ENCODE data around the gene MPZL3. TPM values are rescaled to one million over a fixed set of nuclear protein-coding genes. Genes with fewer than 3 reads are reported as not detected.

Gene MPZL3
- polyA plus RNA-seq, 3 donors from 2014 or later = 4.2 to 5.2 (median 4.8) TPM

DNA sequence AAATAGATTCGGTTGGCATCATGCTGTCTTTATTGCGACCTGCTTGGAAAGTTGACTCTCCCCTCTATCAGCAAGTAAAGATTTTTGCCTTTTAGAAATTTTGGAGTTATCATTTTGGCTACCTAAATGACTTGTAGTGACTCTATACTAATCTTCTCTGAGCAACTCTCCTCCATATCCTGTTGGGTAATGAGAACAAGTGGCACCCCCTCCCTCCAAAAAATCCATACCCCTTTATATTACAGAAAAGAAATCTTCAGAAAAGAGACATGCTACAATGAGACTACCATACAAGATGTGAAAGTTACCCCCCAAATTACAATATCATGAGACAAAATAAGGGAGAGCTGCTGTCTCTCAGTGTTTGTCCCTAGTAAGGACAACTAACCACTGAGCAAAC lies 28.6 kb downstream of the MPZL3 start:
- H3K4me3 Mint-ChIP-seq = peak overlapping the region; percentile 9 to 58 (median 43)
- H3K27ac Mint-ChIP-seq = peak overlapping the region in 1 of 6 donors; percentile 70
- H3K4me1 Mint-ChIP-seq = peaks cover 25 to 29% of the 10 kb centered on the region in 2 donors
- DNase-seq = no peak
- H3K36me3 Mint-ChIP-seq = peaks cover 0 to 6% (median 5%) of the 10 kb centered on the region in 3 donors
- peaks cover 6 to 26% (median 8%) of the 10 kb centered on the region in 3 donors for H3K27me3 Mint-ChIP-seq (ENCODE audit: low read depth in 3 of 3)
- H3K9me3 Mint-ChIP-seq = peaks cover 0 to 1% (median 0%) of the 10 kb centered on the region in 6 donors

DNA sequence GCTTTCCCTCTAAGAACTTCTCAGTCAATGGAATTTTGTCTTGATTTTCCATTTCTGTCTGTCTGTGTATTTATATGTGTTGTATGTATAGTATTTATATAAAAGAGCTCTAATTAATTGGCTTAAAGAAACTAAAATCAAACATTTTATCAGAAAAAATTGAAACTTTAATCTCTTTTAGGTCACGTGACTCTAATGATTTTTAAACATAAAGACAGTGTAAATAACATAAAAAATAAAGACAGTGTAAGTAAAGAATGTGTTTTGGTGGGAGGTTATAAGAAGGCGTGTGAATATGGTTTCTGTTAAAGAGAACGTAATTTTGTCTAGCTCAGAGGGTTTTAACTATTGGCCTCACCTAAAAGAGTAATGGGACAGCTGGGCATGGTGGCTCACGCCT lies 29.7 kb downstream of the MPZL3 start:
- Mint-ChIP-seq H3K9me3 (peaks cover 0 to 1% (median 0%) of the 10 kb centered on the region in 6 donors), H3K4me3 (peak overlapping the region in 2 of 5 donors; percentile 9 to 15), H3K27ac (no peak overlapping the region), H3K27me3 (ENCODE audit: low read depth in 3 of 3) (peaks cover 8 to 20% (median 8%) of the 10 kb centered on the region in 3 donors), H3K36me3 (peaks cover 0 to 6% (median 5%) of the 10 kb centered on the region in 3 donors), H3K4me1 (peaks cover 25 to 29% of the 10 kb centered on the region in 2 donors)
- no peak for DNase-seq

DNA sequence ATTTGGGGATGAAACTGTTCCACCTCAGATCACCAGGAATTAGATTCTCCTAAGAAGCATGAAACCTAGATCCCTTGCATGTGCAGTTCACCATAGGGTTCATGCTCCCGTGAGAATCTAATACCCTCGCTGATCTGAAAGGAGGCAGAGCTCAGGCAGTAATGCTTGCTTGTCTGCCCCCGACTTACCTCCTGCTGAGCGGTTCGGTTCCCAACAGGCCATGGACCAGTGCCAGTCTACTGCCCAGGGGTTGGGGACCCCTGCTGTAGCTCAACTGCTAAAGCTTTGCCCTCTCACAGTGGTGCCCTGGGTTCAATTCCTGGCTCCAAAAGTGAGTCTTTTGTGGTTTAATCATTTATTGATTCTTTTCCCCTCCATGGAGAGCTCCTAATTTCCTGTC lies 30.7 kb downstream of the MPZL3 start:
- Mint-ChIP-seq H3K27me3 (ENCODE audit: low read depth in 3 of 3) (peaks cover 5 to 14% (median 6%) of the 10 kb centered on the region in 3 donors), H3K27ac (no peak overlapping the region), H3K4me3 (no peak overlapping the region), H3K9me3 (peaks cover 0 to 1% (median 0%) of the 10 kb centered on the region in 6 donors), H3K36me3 (peaks cover 0 to 3% (median 2%) of the 10 kb centered on the region in 3 donors), H3K4me1 (peaks cover 25 to 29% of the 10 kb centered on the region in 2 donors)
- DNase-seq = no peak

DNA sequence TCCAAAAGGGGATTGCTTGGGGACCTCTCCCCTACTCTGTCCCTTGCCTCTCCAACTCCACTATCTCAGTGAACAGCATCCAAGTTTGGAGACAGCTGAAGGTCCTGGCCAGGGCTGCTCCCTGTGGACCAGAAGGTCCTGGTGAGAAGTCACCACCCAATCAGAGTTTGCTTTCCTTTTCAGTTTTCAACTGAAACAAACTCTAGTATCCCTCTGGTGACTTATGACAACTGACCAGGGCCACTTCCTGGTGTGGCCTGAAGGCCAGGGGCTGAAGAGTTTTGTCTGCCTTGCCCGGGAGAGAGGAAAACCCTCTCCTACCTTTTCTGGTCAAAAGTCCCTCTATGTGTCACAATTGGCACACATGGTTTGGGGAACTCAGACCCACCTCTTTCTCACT lies 32.4 kb downstream of the MPZL3 start:
- DNase-seq = no peak
- H3K9me3 Mint-ChIP-seq = peaks cover 0 to 1% (median 0%) of the 10 kb centered on the region in 6 donors
- peaks cover 21 to 29% of the 10 kb centered on the region in 2 donors for H3K4me1 Mint-ChIP-seq
- peaks cover 2 to 8% (median 6%) of the 10 kb centered on the region in 3 donors for H3K27me3 Mint-ChIP-seq (ENCODE audit: low read depth in 3 of 3)
- H3K36me3 Mint-ChIP-seq = no peaks in the 10 kb centered on the region
- H3K4me3 Mint-ChIP-seq = no peak overlapping the region
- no peak overlapping the region for H3K27ac Mint-ChIP-seq

DNA sequence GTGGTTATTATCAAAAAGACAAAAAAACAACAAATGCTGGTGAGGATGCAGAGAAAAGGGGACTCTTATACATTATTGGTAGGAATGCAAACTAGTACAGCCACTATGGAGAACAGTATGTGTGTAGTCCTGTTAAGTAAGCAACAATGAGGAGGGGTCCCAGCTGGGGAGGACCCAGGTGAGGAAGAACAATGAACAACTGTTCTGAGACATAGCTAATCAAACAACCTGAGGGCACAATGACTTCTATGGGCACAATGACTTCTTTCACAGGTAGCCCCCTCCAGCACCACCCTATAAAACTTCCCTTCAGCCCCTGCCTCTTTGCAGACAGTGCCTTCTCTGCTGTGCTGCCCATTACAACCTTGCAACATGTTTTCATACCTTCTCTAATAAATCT lies 32.9 kb downstream of the MPZL3 start:
- DNase-seq = no peak
- peaks cover 0 to 1% (median 0%) of the 10 kb centered on the region in 6 donors for H3K9me3 Mint-ChIP-seq
- H3K4me1 Mint-ChIP-seq = peaks cover 21 to 26% of the 10 kb centered on the region in 2 donors
- H3K36me3 Mint-ChIP-seq = no peaks in the 10 kb centered on the region
- no peak overlapping the region for H3K4me3 Mint-ChIP-seq
- H3K27ac Mint-ChIP-seq = no peak overlapping the region
- peaks cover 2 to 8% (median 6%) of the 10 kb centered on the region in 3 donors for H3K27me3 Mint-ChIP-seq (ENCODE audit: low read depth in 3 of 3)

DNA sequence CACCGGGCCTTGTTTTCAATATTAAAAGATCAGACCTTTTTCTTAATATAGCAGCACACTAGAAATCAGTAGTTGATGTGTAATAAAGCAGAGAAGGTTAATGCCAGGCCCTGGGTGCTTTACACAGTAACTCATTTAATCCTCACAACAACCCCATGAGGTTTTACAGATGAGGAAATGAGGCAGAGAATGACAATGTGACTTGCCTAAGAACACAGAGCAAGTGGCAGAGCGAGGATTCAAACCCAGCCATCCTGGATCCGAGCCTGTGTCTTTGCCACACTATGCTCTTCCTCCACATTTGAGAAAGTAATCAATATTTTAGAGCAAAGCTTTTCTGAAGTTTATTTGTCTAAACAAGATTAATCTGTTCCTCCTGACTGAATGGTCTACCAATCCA lies 34.6 kb downstream of the MPZL3 start:
- H3K27ac Mint-ChIP-seq = no peak overlapping the region
- H3K9me3 Mint-ChIP-seq = no peaks in the 10 kb centered on the region
- H3K4me3 Mint-ChIP-seq = no peak overlapping the region
- H3K4me1 Mint-ChIP-seq = peaks cover 17 to 18% of the 10 kb centered on the region in 2 donors
- peaks cover 4 to 11% (median 6%) of the 10 kb centered on the region in 3 donors for H3K27me3 Mint-ChIP-seq (ENCODE audit: low read depth in 3 of 3)
- DNase-seq = no peak
- H3K36me3 Mint-ChIP-seq = no peaks in the 10 kb centered on the region

DNA sequence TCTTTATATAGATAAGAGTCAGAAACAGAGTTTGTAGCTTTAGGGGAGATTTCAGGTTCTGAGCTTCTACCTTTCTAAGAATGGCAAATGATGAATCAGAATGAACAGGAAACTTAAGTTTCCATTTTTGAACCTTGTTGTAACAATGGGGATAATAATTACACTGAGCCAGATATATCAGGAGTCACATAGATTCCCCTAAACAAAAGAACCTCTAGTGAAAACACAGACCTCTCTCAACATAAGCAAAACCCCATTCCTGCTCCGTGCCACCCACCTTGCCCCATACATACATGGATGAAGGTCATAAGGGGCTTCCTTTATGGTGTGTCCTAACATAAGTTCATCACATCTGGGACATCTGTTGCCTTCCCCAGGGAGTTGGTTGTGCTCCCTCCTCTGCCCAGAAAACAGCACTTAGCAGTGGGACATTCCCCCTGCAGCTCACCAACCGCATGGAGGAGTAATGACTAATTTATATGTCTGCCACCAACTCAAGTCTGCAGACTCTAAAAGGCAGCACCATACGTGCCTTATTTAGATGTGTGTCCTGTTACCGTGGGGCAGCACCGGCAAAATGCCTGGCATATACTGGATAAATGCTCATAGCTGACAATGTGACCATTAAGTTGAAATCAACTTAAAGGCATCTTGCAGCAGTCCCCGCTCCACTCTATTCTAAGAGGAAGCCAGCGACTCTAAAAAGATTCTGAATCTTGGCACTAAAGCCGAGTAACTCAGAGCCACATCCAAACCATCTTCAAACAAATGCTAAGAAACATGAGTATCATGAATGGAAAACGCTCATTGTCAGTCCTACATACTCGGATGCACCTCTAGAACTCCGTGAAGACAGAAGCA lies 35.3 kb downstream of the MPZL3 start:
- no peaks in the 10 kb centered on the region for H3K36me3 Mint-ChIP-seq
- DNase-seq = no peak
- peaks cover 17 to 18% of the 10 kb centered on the region in 2 donors for H3K4me1 Mint-ChIP-seq
- no peak overlapping the region for H3K4me3 Mint-ChIP-seq
- peaks cover 4 to 11% (median 6%) of the 10 kb centered on the region in 3 donors for H3K27me3 Mint-ChIP-seq (ENCODE audit: low read depth in 3 of 3)
- no peaks in the 10 kb centered on the region for H3K9me3 Mint-ChIP-seq
- no peak overlapping the region for H3K27ac Mint-ChIP-seq

DNA sequence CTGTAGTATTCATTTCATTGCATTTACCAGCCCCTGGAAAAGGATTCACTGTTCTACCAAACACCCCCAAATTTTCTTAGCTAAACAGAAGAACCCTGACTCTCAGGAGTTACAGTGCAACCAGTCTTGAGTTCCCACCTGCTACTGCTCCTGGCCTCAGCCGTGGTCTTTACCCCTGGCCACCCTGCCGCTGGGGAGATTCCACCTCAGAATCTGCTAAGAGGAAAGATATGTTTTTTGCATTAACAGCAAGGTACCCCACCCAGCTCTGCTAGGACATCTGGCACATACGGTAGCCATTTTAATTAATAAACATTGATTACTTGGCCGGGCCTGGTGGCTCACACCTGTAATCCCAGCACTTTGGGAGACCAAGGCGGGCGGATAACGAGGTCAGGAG lies 36.4 kb downstream of the MPZL3 start:
- Mint-ChIP-seq H3K4me3 (no peak overlapping the region), H3K27ac (peak overlapping the region in 1 of 6 donors; percentile 6), H3K9me3 (no peaks in the 10 kb centered on the region), H3K27me3 (ENCODE audit: low read depth in 3 of 3) (peaks cover 4 to 11% (median 6%) of the 10 kb centered on the region in 3 donors), H3K36me3 (no peaks in the 10 kb centered on the region), H3K4me1 (peaks cover 17 to 18% of the 10 kb centered on the region in 2 donors)
- no peak for DNase-seq

DNA sequence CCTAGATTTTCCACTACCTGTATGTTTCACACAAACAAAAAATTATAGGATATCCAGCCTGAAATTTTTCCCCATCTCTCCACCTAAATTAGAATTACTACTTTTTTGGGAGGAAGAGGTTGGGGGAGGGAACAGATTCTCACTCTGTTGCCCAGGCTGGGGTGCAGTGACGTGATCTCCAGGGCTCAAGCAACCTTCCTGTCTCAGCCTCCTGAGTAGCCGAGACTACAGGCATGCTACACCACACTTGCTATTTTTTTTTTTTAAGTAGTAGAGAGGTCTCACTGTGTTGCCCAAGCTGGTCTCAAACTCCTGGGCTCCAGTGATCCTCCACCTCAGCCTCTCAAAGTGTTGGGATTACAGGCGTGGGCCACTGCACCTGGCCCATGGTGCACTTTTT lies 36.9 kb downstream of the MPZL3 start:
- Mint-ChIP-seq H3K4me1 (peaks cover 17 to 18% of the 10 kb centered on the region in 2 donors), H3K27ac (no peak overlapping the region), H3K4me3 (no peak overlapping the region), H3K27me3 (ENCODE audit: low read depth in 3 of 3) (peaks cover 4 to 11% (median 7%) of the 10 kb centered on the region in 3 donors), H3K36me3 (peaks cover 0 to 4% (median 0%) of the 10 kb centered on the region in 3 donors), H3K9me3 (no peaks in the 10 kb centered on the region)
- no peak for DNase-seq

DNA sequence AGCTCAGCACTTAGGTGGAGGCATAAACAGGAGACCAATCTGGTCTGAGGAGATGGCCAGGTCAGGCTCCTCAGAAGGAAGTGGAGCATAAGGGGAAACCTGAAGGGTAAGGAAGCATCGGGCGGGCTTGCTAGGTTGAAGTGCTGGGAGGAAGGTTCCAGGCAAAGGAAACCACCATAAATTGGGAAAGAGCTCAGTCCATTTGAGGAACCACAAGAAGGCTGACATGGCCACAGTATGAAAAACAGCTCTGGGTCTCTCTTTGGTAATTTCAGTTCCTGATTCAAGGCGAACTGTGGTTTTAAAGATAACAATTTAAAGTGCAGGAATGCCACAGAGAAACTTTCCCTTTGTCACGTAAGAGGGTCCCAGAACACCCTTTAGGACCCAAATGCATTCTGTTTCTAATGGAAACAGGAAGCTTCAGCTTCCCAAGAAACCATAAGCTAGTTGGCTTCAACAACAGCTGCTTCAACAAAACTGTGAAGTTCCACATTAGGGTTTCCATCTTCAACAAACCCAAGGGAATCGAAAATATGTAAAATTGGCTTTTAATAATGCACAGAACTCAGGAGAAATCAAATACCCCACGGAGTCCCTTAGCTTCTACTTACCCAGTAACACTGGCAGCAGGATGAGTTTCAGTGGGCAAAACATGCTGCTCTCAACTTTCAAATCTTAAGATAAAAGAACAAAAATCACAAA lies 37.8 kb downstream of the MPZL3 start:
- Mint-ChIP-seq H3K27me3 (ENCODE audit: low read depth in 3 of 3) (peaks cover 4 to 8% (median 6%) of the 10 kb centered on the region in 3 donors), H3K4me1 (peaks cover 11 to 17% of the 10 kb centered on the region in 2 donors), H3K36me3 (peaks cover 0 to 4% (median 0%) of the 10 kb centered on the region in 3 donors)

DNA sequence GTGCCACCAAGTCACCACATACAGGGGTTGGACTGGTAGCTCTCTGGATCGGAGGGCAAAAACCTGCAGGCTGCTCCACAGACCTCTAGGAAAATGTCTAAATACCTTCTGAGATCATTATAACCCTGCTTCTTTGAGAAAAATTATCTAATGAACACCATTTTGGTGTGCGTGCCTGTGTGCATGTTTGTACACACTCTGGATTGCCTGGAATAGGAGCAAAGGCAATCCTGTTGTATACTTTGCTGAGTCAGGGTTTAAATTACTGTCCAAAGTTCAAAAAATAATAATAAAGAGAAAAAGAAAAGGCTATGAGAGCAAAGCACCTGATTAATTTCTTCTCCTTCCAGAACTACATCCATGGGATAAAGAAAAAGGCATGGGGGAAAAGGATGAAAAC lies 38.4 kb downstream of the MPZL3 start:
- Mint-ChIP-seq H3K9me3 (no peaks in the 10 kb centered on the region), H3K4me3 (no peak overlapping the region), H3K4me1 (peaks cover 11 to 17% of the 10 kb centered on the region in 2 donors), H3K27me3 (ENCODE audit: low read depth in 3 of 3) (peaks cover 4 to 8% (median 6%) of the 10 kb centered on the region in 3 donors), H3K27ac (no peak overlapping the region), H3K36me3 (peaks cover 0 to 4% (median 0%) of the 10 kb centered on the region in 3 donors)
- DNase-seq = no peak

More for the DNA sequence above, 37.8 kb downstream of the MPZL3 start:
- H3K9me3 Mint-ChIP-seq = no peaks in the 10 kb centered on the region
- no peak overlapping the region for H3K4me3 Mint-ChIP-seq
- DNase-seq = no peak
- H3K27ac Mint-ChIP-seq = no peak overlapping the region

DNA sequence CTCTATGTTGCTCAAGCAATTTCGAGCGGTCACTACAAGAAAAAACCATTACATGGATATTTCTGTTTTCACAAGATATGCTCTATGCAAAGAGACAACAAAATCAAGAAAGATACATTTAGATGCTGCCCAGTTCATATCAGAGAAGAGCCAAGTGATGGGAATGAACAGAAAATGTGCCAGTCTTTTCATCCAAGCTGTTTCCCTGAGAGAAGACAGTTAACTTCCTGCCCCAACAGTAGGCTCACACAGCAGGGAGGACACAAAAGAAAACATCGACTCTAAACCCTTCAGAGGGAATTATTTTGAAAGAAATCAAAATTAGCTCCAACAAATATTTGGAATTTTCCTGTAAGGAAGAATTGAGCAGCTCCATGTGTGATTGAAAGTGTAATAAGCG lies 39.0 kb downstream of the MPZL3 start:
- no peak for DNase-seq
- no peak overlapping the region for H3K27ac Mint-ChIP-seq
- peaks cover 4 to 8% (median 6%) of the 10 kb centered on the region in 3 donors for H3K27me3 Mint-ChIP-seq (ENCODE audit: low read depth in 3 of 3)
- H3K4me1 Mint-ChIP-seq = peaks cover 11 to 17% of the 10 kb centered on the region in 2 donors
- no peaks in the 10 kb centered on the region for H3K9me3 Mint-ChIP-seq
- H3K36me3 Mint-ChIP-seq = peaks cover 0 to 4% (median 0%) of the 10 kb centered on the region in 3 donors
- no peak overlapping the region for H3K4me3 Mint-ChIP-seq

DNA sequence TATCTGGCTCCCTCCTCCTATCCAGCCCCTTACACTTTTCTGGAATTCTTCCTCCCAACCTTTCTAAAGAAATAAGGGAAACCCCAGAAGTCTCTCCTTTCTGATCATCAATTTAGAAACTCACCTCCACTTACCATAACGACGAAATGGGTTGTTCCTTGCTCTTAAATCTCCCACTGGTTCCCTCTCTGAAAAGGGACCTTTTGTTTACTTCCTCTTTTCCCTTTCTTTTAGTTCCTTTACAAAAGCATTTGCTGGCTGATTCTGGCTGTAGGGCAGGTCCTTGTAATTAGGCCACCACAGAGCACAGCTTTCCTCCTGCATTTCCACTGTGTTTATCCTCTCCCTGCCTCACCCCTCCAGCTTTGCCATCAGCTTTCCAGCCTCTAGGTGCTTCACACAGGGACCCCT lies 39.4 kb downstream of the MPZL3 start:
- H3K9me3 Mint-ChIP-seq = no peaks in the 10 kb centered on the region
- peaks cover 11 to 17% of the 10 kb centered on the region in 2 donors for H3K4me1 Mint-ChIP-seq
- peaks cover 0 to 4% (median 0%) of the 10 kb centered on the region in 3 donors for H3K36me3 Mint-ChIP-seq
- DNase-seq = no peak
- H3K27ac Mint-ChIP-seq = no peak overlapping the region
- peaks cover 4 to 10% (median 8%) of the 10 kb centered on the region in 3 donors for H3K27me3 Mint-ChIP-seq (ENCODE audit: low read depth in 3 of 3)
- no peak overlapping the region for H3K4me3 Mint-ChIP-seq
